Measurements from ENCODE around the gene PTPRN.
"Not testable (repeated sequence)": the region's sequence is repeated elsewhere in the genome, so short reads cannot be mapped to it uniquely, and the experiment has no call there.

PTPRN gene

DNA sequence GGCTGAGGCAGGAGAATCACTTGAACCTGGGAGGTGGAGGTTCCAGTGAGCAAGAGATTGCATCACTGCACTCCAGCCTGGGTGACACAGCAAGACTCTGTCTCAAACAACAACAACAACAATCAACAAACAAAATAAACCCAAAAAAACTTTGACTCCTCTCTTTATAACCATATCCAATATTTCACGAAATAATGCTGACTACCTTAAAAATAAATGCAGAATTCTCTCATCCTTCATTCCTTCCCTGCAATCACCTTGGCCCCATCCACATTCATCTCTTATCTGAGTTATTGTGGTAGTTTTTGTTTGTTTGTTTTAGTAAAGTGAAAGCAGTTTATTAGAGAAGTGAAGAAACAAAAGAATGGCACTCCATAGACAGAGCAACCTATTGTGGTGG, 3.2 kb downstream of the PTPRN start:
- no peak for DNase-seq

GRCh38 chr2:219304223-219304622, 5.0 kb downstream of the PTPRN start:
- DNase-seq: no peak

GRCh38 chr2:219302412-219302968, 6.7 kb downstream of the PTPRN start:
- no peak for DNase-seq

- no peak for DNase-seq
Observed at GRCh38 chr2:219300022-219300421, 9.2 kb downstream of the PTPRN start.

DNA sequence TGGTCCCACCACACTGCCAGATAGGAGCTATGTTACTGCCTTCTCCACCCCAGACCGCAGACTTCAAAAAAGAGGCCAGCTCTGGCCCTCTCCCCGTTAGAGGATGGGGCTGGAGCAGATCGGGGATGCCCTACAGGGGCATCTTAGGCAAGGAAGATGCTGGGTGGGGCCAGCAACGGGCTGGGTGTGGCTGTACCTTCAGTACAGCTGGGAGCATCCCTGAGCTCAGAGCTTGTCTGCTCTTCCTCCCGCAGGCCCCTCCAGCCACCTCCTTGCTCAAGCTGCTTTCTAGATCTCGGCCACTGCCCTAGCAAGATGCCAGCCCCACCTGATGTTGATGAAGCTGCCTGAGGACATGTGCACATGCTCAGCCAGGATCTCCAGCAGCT, 9.8 kb downstream of the PTPRN start:
- no peak for DNase-seq

GRCh38 chr2:219298759-219299371, 10.3 kb downstream of the PTPRN start:
- DNase-seq: no peak

- DNase-seq: no peak
Observed at GRCh38 chr2:219297766-219298456, 11.3 kb downstream of the PTPRN start.

DNA sequence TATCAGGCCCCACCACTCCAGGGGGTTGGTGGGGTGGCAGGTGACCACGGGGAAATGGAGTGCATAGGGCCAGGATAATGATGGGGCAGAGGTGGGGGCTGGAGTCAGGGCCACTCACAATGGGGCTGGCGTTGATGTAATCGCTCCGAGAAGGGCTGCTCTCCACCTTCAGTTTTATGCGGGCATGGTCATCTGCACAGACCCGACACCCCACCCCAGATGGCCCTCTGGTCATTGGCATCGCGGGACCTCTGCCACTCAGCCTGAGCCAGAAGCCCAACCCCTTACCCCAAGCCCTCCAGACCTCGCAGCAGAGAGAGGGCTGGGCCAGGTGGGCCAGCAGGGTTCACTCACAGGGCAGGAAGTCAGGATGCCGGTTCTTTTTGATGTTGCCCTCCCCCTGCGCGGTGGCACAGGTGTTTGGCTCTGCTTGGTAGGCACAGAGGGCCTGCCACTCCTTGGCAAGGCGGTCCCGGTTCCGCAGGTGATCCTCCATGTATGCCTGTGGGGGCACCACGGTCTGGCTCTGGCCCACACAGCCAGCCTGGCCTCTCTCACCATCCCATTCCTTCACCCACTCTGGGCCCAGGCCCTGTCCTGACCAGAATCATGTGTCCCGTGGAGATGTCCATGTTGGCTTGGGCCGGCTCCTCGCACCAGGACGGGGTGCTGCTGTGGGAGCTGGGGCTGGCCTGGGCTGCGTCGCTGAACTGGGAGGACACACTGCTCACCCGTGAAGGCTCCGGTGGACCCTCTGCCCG, 12.4 kb downstream of the PTPRN start:
- no peak for DNase-seq

- no peak for DNase-seq
Observed at GRCh38 chr2:219296142-219296541, 13.1 kb downstream of the PTPRN start.

- peak; percentile 76 for DNase-seq
Observed at GRCh38 chr2:219294356-219295351, 14.5 kb downstream of the PTPRN start.

DNA sequence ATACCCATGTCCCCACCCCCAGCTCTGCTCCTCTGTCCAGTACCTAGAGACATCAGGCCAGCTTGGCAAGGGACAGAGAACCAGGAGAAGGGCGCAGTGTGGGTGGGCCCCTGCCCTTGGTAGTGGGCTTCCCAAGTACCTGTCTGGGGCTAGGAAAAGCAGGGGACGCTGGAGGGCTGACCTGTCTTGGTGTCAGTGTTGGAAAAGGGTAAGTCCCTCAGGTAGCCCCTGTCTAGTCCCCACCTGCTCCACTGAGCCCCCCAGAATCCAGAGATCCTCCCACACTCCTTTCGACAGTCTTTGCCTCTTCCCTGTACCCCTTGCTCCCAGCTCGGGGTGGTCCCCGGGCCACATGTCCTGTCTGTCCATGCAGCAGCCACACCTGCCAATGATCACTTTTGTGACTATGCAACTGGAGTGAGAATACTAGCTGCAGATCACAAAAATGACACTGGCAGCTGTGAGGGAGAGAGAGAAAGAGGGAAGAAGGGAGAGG, 15.4 kb downstream of the PTPRN start:
- DNase-seq: no peak

GRCh38 chr2:219292616-219293015, 16.6 kb downstream of the PTPRN start:
- no peak for DNase-seq

DNA sequence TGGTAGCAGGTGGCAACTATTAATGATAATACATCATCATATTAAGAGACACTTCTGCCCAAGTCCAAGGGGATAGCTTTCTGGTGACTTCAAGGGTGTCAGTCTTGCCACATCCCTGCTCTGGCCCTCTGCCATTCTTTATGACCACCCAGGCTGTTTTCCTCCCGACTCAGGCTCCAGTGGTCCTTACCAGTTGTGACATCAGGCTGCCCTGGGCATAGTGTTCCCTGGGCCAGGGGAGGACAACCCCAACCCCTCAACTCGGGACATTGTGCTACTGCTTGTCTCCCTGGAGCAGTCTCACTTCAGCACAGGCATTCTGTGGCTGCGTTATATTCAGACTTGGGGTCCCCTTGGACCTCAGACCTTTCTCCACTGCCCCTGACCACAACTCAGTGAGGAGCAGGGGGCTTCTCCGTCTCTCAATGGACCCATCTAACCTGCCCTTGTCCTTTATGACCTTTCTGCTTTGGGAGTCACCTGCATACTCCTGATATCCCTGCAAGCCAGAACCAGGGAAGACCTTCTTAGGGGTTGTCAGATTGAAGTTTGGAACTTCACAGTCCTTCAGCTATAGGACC, 17.2 kb downstream of the PTPRN start:
- DNase-seq: no peak

GRCh38 chr2:219291394-219291793, 17.8 kb downstream of the PTPRN start:
- no peak for DNase-seq

DNA sequence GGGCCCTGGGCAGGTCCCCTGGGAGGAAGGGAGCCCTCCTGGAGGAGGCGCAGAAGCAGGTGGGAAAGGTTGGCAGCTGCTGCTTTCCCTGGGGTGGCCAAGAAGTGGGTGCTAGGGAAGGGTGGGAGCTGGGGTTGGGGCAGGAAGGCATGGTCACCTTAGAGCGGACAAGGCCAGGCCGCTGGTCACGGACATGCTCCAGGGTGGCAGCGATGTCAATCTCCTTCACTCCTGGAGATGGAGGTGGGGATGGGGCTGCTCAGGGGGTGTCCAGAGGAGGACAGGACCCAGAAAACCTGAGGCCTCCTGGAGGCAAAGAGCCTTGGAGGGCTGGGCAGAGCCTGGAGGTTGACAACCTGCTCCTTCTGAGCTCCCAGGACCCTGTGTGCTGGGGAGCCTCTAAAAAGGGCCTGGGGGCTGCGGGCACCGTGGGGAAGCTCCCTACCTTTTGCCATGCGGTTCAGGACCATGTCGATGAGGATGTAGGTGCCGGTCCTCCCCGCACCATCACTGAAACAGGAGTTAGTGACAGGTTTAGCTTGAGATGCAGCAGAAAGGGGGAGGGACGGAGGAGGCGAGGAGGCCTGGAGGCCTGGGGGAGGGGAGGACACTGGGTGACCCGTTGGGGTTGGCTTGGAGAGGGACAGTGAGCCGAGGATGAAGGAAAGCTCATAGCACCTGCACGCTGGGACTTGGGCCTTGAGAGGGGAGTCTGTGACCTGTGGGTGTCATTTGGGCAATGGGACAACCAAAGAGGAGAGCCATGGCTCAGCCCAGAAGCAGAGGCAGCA, 18.6 kb downstream of the PTPRN start:
- no peak for DNase-seq

GRCh38 chr2:219289537-219290361, 19.5 kb downstream of the PTPRN start:
- DNase-seq: no peak

DNA sequence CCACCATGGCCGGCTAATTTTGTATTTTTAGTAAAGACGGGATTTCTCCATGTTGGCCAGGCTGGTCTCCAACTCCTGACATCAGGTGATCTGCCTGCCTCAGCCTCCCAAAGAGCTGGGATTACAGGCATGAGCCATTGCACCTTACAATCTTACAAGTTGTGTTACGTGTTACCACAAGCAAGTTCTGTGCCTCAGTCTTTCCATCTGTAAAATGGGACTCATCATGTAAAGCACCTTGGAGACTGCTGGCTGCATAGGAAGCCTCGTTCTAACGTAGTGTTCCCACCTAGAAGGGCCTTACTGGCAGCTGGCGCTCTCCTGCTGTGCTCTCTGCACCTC, 20.0 kb downstream of the PTPRN start:
- no peak for DNase-seq

DNA sequence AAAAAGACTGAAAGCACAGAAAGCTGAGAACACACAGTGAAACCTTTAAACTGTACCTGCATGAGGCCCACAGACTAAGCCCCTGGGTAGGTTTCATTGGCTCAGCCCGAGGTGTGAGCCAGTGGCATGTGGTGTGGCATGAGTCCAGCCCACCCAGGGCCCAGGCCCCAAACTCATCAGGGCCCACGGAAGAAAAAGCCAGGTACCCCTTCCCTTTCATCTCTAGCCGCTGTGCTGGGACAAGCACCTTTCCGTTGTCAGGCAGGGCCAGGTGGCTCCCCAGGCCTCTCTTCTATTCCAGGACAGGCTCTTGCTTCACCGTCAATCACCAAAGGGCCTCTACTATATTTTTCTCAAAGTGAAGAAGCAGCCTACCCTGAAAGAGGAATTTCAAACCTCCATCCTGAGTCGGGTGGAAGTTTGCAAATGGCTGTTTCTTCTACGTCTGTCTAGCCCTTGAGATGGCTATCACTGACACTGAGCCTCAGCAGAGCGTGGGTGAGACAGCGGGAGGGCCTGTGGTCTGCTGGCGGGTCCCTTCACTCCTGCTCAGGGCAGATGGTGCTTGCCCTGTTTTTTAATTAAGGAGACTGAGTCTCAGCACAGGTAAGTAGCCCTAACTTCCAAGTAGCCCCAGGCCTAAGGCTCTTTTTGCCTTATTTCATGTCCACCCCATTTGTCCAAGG, 21.5 kb downstream of the PTPRN start:
- no peak for DNase-seq

DNA sequence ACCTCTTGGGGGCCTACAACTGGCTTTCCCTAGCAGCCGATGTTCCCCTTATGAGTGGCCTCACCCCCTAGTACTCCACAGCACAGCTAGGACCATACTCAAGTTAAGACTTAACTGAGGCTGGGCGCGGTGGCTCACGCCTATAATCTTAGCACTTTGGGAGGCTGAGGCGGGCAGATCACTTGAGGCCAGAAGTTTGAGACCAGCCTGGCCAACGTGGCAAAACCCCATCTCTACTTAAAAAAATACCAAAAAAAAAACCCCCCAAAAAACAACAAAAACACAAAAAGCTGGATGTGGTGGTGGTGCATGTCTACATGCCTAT, 22.1 kb downstream of the PTPRN start:
- DNase-seq: not testable (repeated sequence)
